ENCODE measurements around the gene KAT5.
"Not testable (repeated sequence)": the region's sequence is repeated elsewhere in the genome, so short reads cannot be mapped to it uniquely, and the experiment has no call there.

Gene KAT5

DNA sequence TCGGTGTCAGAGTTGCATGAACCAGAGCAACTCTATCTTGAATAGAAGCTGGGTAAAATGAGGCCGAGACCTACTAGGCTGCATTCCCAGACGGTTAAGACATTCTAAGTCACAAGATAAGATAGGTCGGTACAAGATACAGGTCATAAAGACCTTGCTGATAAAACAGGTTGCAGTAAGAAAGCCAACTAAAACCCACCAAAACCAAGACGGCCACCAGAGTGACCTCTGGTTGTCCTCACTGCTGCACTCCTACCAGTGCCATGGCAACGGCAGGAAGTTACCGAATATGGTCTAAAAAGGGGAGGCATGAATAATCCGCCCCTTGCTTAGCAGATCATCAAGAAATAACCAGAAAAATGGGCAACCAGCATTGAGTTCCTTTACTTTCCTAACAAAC is 2.4 kb upstream of the KAT5 start:
- DNase-seq, result no peak

DNA sequence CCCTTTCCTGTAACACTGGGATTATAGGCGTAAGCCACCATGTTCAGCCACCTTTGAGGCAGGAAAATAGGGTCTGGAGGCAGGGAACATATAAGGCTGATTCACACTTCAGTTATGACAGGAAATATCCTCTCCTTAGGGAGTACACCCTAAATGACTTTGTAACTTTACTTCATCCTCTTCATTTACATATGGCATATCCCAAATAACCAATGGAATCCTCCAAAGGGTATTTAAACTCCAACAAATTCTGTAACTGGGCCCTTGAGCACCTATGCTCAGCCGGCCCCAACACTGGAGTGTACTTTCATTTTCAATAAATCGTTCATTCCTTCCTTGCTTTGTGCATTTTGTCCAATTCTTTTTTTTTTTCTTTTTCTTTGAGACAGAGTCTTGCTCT is 1.6 kb upstream of the KAT5 start:
- DNase-seq, result no peak

DNA sequence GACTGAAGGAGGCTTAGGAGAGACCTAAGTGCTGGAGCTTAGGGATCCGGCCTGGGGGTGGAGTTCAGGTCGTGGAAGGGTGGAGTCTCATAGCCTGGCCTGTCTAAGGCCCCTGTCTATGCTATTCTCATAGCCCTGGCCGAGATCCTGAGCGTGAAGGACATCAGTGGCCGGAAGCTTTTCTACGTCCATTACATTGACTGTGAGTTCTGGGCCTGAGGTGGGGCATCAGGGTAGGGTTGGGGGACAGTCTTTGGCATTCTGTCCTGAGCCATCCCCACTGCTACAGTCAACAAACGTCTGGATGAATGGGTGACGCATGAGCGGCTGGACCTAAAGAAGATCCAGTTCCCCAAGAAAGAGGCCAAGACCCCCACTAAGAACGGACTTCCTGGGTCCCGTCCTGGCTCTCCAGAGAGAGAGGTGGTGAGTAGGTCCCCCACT is 603 bp downstream of the KAT5 start:
- DNase-seq, result no peak

DNA sequence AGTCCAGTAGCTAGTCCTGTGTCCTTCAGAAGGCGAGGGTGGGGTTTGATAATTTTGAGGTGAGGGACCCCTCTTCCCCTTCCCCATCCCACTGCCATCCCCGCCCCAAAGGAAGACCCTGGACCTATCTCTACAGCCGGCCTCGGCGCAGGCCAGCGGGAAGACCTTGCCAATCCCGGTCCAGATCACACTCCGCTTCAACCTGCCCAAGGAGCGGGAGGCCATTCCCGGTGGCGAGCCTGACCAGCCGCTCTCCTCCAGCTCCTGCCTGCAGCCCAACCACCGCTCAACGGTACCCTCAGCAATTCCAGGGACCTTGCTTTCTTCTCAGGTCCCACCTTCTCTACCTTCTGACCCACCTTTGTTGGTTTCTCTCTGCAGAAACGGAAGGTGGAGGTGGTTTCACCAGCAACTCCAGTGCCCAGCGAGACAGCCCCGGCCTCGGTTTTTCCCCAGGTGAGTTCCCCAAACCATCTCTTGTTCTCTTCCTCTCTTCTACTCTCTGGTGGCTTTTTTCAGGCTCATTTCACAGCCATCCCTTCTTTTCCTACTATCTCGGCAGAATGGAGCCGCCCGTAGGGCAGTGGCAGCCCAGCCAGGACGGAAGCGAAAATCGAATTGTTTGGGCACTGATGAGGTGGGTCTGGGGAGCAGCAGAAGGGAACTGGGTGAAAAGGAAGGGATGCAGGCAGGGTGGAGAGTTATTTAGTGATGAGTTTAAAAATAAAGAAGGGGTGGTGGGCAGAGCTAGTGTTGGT is 1.3 kb downstream of the KAT5 start:
- no peak for DNase-seq

DNA sequence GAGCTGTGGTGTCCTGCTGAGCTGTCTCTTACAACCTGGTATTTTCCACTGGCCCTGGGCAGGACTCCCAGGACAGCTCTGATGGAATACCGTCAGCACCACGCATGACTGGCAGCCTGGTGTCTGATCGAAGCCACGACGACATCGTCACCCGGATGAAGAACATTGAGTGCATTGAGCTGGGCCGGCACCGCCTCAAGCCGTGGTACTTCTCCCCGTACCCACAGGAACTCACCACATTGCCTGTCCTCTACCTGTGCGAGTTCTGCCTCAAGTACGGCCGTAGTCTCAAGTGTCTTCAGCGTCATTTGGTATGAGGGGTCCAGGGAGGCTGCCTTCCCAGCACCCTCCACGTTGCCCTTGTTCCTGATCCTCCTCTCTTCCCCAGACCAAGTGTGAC is 2.4 kb downstream of the KAT5 start:
- no peak for DNase-seq

DNA sequence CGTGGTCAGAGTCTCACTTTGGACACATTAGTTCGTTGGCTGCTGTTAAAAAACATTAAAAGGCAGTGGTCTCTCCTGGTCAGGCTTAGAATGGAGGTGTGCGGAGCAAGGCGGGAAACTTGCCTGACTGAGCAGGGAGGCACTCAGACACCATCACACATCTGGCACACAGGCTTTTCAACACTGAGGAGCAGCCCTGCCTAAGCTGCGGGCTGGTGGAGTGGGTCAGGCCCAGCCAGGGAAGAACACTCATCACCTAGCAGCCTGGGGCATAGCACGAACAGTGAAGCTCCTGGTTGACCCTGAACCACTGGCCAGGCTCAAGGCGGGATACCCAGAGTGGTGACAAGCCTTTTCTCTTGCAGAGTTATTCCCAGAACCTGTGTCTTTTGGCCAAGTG is 4.2 kb downstream of the KAT5 start:
- DNase-seq, result no peak

DNA sequence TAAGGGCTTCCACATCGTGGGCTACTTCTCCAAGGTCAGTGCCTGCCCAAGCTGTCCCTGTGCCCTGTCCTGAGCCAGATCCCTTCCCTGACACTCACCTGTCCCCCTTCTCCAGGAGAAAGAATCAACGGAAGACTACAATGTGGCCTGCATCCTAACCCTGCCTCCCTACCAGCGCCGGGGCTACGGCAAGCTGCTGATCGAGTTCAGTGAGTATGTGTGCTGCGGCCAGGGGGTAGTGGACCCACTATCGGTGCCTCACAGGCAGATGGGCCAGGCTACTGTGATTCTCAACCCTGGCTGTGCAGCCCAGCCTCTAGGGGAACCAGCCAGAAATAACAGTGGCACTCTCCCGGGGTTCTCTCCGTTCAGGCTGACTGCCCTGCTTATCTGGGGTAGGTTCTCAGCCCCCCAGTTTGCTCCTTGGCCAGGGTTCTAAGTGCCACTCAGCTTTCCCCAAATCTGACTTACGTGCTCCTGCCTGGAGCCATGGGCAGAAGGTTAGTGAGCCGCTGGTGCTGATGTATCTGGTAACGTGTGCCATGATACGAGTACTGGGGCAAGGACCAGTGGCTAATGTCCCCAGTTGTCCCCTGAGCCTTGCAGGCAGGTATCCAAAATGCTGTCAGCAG is 4.8 kb downstream of the KAT5 start:
- DNase-seq, result no peak

DNA sequence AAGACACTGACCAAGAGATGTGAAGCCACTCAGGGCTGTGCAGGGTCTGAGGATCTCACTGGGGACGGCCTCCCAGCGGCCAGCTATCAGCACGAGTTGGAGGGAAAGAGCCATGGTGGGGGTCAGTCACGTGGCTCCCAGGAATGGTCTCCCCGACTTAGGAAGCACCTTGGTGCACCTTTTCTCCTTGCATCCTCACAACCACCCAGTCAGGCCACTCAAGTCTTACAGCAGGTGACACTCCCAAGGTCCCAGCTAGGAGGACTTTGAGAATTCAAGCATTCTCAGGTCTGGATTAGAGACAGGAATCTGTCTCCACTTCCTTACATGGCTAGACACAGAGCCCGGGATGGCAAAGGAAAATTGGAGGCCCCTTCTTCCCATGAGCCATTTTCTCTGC is 5.9 kb downstream of the KAT5 start:
- DNase-seq, result no peak

DNA sequence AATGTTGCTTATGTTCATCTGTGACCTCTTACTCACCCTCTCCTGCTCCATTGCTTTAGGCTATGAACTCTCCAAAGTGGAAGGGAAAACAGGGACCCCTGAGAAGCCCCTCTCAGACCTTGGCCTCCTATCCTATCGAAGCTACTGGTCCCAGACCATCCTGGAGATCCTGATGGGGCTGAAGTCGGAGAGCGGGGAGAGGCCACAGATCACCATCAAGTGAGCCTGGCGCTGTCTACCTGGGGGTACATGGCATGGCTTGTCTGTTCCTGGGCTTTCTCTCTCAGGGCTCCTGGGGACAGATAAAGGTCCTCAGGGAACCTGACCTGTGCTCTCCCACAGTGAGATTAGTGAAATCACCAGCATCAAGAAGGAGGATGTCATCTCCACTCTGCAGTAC is 6.5 kb downstream of the KAT5 start:
- DNase-seq, result no peak

DNA sequence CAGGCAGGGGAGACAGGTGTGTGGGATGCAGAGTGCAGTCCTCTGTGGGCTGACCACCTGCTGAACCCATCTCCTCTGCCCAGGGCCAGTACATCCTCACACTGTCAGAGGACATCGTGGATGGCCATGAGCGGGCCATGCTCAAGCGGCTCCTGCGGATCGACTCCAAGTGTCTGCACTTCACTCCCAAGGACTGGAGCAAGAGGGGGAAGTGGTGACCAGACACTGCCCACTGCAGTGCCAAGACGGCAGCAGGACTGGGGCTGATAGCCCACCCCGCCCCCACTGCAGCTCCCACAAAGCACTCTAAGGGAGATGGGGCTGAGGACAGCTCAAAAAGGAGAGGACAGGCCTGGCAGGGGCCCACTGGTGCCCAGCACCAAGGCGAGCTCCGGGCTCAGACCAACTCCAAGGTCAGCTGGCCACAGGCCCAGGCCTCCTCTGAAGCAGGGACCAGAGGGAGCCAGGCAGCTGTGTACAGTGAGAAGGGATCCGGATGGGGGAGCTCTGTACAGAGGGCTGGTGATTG is 7.0 kb downstream of the KAT5 start:
- peak in 1 of 14 donors; percentile 24 for DNase-seq

DNA sequence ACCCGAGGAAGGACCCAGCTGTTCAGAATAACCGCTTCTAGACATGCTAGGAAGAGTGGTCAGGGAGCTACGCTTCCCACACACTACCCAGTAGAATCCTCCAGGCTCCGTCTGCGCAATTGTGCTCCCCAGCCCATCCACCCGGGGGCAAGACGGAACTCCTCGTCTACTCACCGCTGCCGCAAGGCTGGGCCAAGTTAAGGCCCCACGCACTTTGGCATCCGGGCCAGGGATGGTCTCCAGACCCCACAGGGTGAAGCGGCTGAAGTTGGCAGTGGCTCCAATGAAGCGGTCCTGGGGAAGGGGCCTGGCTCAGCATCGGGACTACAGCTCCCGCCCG is 7.8 kb downstream of the KAT5 start:
- no peak for DNase-seq

DNA sequence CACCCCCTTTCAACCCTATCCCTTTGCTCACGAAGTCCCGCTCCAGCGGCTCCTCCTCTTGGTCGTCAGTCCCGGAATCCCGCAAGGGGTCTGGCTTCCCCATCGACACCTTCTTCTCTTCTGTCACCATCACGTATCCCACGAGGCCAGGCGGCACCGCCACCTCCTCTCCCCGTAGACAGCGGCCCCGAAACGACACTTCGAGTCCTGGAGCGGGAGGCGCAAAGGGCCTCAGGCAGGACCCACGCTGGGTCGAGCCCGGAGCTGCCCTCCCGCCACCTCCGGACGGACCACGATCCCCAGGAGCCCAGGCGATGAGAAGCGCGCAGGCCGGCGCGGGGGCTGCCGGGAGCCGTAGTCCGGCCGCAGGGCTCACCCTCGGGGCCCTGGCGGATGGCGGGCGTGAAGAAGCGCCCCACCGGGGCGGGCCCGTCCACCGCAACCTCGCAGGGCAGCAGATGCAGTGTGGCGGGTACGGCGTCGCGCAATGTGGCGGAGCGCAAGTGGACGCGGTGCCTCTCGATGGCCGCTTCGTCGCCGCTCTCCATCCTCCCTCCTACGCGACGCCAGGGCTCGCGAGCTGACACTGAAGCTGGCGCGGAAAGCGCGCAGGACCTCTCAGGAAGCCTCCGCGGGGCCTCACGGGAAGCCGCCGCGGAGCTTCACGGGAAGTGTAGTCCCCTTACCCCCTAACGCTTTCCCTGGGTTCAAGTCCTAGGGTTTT is 8.3 kb downstream of the KAT5 start, which contains the start of gene RNASEH2C:
RNASEH2C (minus strand) TSS at position 588 of the 724 bp plus-strand sequence; CDS start at position 548, 40 bp downstream.
- DNase-seq, result peak; percentile 38 to 96 (median 89)

DNA sequence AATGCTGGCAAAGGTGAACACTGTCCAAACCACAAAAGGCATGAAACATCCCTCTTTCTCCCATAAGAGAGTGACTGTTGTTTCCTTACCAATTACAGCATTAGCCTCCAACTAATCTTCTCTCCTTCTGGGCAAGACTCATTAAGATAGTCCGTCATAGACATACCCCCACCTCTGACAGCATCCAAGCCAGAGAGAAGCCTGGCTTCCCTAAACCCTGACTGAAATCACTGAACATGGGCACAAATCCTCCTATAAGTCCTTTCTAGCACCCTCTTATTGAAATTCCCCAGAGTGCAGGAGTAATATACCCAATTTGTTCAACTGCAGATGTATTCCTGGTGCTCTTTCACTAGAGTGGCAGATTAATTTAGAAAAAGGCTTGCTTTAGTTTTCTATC is 10.2 kb downstream of the KAT5 start:
- DNase-seq, result no peak

DNA sequence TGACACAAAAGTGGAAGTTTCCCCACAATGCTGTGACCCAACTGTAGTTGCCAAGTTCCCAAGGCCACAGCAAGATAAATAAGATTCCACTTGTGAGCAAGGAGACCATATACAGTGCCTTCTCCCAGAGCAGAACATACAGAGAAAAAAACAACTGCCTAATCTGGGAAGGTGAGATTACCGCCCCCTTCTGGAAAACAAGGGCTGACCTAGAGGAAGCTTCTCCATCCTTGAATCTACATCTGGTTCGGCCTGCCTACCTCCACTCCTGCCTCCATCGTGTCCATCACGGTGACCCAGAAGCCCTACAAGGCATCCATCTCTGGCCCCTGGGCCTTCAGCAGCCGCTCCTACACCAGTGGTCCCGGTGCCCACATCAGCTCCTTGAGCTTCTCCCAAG is 14.6 kb downstream of the KAT5 start:
- DNase-seq, result no peak

DNA sequence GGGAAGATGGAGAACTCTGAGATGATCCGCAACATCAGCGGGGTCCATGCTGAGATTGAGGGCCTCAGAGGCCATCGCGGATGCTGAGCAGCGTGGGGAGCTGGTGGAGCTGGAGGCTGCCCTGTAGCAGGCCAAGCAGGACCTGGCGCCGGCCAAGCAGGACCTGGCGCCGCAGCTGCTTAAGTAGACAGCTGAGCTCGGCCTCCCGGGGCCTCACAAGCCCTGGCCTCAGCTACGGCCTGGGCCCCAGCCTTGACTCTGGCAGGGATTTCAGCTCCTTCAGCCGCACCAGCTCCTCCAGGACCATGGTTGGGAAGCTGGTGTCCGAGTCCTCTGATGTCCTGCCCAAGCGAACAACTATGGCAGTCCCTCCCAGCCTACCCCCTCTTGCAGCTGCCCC is 15.8 kb downstream of the KAT5 start:
- no peak for DNase-seq

DNA sequence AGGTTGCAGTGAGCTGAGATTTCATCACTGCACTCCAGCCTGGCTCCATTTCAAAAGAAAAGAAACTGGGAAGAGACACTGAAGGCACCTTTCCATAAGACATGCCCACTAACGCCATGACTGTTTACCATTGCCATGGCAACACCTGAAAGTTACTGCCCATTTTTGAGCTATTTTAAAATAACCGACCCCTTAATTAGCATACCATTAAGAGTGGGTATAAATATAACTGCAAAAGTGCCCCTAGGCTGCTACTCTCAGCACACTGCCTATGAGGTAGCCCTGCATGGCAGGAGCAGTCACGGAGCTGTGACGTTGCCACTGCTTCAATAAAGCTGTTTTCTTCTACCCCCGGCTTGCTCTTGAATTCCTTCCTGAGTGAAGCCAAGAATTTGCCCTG is 18.4 kb downstream of the KAT5 start:
- DNase-seq, result no peak

DNA sequence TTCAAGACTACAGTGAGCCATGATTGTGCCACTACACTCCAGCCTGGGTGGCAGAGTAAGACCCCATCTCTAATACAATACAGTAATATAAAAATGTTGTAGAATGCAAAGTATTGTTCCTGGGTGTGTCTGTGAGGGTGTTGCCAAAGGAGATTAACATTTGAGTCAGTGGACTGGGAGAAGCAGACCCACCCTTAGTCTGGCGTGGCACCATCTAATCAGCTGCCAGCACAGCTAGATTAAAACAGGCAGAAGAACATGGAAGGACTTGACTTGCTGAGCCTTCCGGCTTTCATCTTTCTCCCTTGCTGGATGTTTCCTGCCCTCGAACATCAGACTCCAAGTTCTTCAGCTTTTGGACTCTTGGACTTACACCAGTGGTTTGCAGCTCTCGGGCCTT is 23.1 kb downstream of the KAT5 start:
- DNase-seq, result not testable (repeated sequence)

DNA sequence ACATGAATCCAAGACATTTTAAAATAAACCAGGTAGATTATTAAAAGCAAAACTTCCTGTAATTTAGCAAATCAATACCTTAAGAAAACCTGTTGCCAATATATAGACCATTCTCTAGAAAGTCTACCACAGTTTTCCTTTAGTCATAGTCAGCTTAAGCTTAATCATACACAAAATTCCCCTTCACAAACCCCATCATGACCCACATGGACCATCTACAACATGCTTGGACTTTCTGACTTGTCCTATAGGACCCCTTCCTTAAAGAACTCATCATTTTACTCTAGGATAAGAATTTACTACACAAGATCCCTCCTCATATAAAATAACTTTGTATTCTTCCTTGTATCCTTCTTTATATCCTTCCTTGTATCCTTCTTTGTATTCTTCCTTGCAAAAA is 24.8 kb downstream of the KAT5 start:
- DNase-seq, result no peak

DNA sequence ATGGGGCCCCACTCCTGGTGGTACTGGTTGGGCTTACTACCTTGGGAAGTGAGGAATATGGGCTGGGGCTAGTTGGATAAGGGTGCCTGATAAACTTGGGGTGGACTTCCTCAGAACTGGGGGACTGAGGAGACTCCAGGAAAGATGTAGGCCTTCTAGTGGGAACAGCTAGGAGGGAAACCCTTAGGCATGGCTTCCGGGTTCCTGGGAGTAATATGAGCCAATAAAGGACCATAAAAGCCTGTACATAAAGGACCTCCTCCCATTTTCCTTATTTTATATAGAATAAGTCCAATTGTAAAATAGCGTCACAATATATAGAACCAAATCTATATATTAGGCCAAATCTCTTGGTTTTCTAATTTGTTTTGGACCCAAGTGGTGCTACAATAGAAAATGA is 27.0 kb downstream of the KAT5 start:
- no peak for DNase-seq

DNA sequence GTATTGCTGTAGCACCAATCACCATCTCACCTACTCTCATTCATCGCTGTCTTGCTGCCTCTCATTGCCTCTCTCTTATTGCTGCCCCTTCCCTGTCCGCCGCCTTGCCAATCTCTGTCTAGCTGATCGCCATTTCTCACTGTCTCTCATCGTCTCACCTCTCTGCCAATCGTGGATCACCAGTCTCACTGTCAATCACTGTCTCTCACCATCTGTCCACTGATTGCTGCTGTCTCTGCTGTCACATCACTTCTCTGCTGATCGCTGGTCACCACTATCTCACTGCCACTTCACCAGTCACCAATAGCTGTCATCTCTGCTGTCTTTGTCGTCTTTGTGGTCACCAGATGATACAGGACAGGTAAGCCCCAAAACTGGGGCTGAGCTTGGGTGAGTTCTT is 29.1 kb downstream of the KAT5 start:
- DNase-seq, result no peak

DNA sequence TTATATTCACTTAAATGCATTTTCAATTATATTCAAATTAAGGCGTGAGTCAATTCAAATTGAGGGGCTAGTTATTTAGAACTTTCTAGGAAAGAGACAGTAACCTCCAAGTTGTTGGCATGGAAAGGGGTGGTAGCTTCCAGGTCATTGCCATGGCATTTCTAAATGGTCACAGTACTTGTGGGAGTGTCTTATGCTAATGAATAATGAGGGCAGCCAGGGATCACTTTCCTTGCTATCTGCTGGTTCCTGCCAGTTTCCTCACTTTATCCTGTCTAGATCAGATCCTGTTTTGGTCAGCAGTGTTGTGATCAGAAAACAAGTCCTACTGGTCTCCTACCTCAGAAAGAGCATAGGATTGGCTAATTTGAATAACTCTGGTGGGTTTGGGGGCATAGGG is 30.3 kb downstream of the KAT5 start:
- no peak for DNase-seq

DNA sequence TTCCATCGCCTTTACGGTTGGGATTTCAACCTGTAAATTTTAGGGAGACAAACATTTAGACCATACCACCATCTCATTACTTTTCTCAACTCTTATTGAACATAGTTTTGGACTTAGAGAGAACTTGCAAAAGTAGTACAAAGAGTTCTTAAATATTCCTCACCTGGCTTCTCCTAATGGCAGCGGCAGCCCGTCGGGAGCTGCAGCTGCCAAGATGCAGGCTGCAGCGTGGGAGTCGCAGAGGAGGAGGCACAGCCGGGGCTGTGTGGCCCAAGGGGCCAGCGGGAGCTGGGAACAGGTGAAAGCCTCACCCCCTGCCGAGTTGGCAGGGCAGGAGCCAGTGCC is 31.6 kb downstream of the KAT5 start:
- DNase-seq, result no peak

DNA sequence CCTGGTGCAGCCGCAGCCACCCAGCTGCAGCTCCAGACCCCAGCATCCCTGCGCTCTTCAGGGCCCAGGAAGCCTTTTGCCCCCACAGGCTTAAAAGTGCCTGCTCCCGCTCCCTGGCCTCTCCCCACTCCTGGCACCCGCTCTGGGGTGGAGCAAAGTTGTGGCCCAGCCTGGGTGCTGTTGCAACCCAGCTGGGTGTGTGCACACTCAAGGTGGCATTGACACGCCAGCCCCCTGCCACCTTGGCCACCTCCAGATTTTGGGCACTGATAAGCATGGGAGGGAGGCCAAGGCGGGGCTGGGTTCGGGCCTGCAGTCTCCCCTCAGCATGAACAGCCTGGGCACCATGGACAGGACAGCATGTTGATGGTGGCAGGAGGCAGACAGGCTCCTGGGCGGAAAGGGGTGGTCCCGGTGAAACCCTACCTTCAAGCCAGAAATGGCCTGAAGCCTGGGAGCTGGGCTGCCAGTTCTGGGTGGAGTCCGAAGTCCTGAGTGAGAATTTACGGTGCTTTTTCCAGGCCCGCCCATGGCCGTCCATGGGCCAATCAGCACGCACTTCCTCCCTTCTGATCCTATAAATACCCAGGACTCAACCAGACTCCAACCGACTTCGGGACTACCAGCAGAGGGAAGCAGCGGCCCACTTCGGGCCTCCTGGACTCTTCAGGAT is 32.1 kb downstream of the KAT5 start:
- no peak for DNase-seq

Measured in C1 segment of cervical spinal cord (tissue), 14 donors.